ENCODE measurements around the gene PCMTD2.

Gene PCMTD2

DNA sequence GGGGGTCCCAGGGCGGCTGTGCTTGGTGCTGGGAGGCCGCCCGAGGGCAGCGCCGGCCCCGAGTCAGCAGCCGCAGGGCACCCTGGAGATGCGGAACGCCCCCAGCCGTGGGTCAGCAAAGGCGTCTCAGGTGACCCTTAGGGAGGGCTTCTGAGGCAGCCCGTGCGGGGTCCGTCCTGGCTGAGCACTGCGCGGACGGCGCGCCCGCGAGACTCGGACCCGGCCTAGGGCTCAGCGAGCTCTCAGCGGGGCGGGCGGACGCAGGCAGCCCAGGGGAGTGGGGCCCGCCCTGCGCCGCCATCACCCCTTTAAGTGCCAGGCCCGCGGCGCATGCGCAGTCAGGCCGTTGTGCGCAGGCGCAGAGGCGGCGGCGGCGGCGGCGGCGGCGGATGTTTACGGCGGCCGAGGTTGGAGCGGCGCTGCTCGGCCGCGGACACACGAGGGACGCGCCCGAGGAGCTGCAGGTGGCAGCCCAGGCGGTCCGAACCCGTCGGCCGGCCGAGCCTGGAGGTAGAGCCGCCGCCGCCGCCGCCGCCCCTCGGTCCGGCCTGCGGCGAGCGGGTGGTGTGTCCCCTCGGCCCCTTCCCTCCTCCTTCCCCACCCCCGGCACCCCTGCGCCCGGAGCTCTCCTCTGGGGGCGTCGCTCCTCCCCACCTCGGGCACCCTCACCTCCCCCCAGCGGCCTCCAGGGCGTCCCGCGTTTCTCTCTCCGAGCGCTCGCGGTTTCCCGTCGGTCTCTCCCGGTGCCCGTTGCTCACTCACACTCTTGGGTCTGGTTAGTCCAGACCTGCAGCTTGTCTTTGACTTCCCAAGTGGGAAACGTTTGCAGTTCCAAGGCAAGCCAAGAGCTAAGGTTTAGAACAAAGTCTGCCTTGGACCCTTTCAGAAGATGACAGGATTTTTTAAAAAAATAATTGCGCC is at the start of gene PCMTD2:
Gene PCMTD2 (plus strand): TSS at position 388 of the 921 bp plus-strand sequence. CDS start 4,218 bp downstream, outside the sequence.
- peak; percentile 66 to 69 for DNase-seq (ENCODE audit: low read depth in 2 of 2)

DNA sequence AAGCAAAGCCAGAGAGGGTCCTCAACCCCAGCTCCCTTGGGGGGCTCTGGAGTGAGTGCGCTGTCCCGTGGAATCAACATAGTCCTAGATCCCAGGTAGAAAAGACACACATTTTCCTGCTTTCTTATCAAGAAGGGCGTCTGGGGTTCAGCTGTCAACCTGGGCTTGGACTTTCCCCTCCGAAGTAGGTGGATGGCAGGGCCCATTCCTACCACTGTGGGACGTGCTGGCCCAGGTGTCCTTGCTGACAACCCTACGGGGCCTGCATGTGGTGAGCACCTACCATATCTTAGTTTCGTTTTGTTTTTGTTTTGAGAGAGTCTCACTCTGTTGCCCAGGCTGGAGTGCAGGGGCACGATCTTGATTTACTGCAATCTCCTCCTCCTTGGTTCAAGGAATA is 48.9 kb upstream of the PCMTD2 start:
- no peak for DNase-seq (ENCODE audit: low read depth in 2 of 2)

DNA sequence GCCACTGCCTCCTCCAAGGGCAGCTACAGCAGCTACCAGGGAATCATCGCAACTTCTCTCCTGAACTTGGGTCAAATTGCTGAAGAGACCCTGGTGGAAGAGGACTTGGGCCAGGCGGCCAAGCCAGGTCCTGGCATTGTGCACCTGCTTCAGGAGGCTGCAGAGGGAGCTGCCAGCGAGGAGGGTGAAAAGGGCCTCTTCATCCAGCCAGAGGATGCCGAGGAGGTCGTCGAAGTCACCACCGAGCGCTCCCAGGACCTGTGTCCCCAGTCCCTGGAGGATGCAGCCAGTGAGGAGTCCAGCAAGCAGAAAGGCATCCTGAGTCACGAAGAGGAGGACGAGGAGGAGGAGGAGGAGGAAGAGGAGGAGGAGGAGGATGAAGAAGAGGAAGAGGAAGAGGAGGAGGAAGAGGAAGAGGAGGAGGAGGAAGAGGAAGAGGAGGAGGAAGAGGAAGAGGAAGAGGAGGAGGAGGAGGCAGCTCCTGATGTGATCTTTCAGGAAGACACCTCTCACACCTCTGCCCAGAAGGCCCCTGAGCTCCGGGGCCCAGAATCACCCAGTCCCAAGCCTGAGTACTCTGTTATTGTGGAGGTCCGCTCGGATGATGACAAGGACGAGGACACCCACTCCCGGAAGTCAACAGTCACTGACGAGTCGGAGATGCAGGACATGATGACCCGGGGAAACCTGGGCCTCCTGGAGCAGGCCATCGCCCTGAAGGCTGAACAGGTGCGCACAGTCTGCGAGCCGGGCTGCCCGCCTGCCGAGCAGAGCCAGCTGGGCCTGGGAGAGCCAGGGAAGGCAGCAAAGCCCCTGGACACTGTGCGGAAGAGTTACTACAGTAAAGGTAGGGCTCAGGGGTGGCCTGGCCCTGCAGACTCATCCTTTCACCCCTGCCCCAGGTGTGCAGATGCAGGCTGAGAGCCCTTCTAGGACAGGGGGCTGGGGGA is 47.6 kb upstream of the PCMTD2 start:
- no peak for DNase-seq (ENCODE audit: low read depth in 2 of 2)

DNA sequence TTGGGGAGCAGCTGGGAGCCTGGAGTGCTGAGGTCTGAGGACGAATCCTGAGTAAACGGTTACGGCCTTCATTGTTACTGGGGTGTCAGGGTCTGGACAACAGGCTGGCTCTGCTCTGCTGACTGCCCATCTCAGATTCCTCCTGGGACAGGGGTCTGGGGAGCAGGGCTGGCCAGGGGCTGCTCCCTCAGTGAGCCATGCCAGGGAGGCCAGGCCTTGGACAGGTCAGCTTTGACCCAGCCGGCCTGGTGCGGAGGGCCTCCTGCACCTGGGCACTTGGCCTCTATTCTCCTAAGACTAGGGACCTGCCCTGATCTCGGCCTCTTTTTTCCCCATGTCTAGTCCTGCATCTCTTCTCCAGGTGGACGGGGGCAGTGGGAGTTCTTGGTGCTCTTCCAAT is 46.4 kb upstream of the PCMTD2 start:
- DNase-seq (ENCODE audit: low read depth in 2 of 2): no peak

DNA sequence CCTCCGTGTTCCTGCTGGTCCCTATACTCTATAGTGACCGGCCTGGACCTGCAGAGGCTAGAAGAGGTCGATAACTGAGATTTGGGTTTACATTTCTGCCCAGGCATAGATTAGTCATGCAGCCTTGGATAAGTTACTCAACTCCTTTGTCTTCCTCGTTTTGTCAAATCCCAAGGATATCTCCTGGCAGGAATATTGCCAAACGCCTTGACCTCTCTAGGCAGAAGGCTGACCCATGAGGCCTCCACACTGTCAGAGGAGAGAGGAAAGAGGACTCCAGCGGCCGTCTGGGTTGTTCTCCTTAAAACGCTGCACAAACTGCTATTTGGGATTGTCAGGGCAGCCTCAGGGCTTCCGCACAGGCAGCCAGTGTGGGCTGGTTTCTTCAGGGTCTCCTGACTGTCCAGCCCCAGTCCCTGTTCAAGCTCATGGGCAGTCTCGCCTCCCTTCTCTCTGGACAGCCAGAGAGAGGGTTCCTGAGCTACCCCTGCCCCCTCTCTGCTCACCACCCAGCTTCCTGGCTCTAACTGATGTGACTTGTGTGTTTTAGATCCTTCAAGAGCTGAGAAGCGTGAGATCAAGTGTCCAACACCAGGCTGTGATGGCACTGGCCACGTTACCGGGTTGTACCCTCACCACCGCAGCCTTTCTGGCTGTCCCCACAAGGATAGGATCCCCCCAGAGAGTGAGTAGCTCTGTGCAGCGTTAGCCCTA is 44.7 kb upstream of the PCMTD2 start:
- no peak for DNase-seq (ENCODE audit: low read depth in 2 of 2)

DNA sequence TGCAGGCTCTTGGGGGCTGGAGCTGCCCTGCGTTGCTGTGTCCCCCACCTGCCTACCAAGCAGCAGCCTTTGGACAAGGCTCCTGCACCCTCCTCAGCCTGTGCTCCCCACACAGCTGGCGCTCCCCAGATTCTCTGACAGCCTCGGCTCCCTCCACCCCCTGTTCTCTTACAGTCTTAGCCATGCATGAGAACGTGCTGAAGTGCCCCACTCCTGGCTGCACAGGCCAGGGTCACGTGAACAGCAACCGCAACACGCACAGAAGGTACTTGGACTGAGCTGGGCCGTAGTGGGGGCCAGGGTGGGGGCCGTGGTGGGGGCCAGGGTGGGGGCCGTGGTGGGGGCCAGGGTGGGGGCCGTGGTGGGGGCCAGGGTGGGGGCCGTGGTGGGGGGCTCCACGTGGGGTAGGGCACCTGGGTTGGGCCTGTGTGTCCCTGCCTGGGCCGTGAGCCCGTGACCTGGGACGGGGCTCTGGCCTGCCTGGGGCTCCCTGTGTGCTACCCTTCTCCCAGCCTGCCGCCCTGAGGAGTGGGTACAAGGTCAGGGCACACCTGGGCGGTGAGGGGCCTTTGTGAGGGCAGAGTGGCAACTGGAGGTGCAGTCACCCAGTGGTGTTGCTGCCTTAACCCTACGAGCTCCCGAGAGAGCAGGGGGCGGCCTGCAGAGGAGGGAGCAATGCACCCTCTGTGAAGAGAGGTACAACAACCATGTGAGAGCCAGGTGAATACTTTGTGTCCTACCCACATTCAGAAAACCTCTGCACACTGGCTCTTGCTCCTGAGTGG is 43.5 kb upstream of the PCMTD2 start:
- no peak for DNase-seq (ENCODE audit: low read depth in 2 of 2)

DNA sequence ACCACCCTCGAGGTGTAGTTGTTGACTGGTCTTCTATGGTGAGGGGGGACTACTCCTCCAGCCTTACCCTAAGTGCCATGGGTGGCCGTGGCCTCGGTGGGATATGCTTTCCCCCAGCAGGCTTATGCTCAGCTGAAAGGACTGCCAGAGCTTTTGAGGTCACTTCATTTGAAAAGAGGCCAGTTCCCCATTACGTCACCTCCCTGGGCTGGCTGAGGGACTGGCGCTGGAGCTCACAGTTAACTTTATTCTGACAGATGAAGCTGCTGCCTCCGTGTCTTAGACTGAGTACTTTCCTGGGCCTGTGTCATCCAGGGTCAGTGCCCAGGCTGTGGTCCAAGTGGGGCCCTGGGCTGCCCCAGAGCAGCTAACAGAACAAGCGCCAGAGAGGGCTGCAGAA is 42.8 kb upstream of the PCMTD2 start:
- DNase-seq (ENCODE audit: low read depth in 2 of 2): no peak

DNA sequence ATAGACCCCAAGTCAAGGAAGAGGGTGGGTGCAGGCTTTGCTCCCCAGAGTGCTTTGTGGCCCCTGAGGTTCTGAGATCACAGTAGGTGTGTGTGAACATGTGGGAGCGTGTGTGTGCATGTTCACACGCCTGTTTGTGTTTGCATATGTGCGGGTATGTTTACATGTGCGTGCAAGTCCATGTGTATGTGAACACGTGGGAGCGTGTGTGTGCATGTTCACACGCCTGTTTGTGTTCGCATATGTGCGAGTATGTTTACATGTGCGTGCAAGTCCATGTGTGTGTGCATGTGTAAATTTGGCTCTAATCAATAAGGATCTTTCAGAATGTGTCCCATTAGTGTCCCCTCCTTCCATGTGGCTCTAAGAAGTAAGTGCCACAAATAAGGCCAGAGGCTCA is 41.4 kb upstream of the PCMTD2 start:
- no peak for DNase-seq (ENCODE audit: low read depth in 2 of 2)

DNA sequence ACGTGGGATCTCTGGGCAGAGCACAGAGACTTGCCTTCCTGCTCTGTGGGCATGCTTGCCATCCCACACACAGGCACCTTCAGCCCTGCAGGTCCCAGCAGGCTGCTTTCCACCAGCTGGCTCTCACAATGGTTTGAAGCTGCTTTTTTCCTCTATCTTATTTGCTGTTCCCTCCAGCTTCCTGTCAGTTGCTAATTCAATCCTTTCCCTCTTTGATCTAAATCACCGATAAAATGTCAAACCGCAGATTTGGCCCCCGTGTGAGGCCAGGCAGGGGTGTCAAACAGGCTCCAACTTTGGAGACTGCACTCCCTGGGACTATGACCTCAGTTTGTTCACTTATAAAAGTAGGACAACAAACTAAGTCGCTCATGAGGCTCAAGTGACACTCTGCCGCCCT is 40.6 kb upstream of the PCMTD2 start:
- DNase-seq (ENCODE audit: low read depth in 2 of 2): no peak

DNA sequence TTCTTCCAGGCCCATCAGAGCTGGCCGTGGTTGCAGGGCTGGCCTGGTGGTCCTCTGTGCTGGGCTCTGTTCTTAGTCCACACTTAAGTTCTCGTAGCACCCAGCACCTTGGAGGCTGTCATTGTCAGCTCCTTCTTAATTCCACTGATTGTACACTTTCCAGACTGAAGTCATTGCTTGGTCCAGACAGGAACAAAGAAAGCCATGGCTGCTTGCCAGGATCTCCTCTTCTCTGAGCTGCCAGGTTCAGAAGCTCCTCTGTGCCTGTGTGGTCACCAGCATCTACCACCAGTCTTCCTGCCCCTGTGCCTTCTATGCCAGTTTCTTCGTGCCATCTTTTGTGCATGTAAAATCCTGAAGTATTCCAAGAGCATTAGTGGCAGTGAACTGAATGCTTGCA is 39.5 kb upstream of the PCMTD2 start:
- no peak for DNase-seq (ENCODE audit: low read depth in 2 of 2)

DNA sequence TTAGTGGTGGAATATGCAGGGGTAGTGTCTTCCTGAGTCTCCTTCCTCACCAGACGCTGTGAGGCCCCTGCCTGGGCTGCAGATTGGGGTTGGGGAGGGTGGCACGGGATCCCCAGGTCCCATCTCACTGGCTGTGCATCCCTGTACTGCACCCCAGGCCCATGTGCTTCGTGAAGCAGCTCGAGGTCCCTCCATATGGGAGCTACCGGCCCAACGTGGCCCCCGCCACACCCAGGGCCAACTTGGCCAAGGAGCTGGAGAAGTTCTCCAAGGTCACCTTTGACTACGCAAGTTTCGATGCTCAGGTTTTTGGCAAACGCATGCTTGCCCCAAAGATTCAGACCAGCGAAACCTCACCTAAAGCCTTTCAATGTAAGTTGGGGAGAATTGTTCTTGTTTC is 38.6 kb upstream of the PCMTD2 start:
- no peak for DNase-seq (ENCODE audit: low read depth in 2 of 2)

DNA sequence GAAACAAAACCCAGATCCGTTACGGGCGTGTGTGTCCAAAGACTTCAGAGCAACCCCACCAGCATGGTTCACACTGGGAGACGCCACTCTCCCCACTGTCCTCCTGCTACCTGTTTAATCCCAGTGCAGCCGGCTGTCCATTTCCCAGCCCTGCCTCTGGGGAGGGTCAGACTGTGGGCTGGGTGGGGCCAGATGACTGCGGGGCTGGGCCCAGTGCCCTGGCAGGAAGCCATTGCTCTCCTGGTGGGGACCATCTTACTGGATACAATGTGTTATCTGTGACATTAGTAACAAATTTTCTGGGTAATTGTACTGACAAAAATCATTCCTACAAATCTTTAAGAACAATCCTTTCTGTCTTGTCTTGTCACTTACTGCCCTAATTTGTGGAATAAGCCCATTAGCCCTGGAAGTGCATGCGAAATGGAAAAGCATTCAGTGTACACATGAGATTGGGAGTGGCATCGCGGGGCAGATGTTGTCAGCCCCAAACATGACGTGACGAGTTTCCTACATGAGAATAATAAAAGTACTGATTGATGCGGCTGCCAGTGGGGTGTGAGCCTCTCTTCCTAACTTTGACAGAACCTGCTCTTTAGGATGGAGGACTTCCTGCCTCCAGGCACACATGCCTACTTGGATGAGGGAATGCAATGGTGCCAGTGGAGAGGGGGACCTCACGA is 37.9 kb upstream of the PCMTD2 start:
- DNase-seq (ENCODE audit: low read depth in 2 of 2): no peak

DNA sequence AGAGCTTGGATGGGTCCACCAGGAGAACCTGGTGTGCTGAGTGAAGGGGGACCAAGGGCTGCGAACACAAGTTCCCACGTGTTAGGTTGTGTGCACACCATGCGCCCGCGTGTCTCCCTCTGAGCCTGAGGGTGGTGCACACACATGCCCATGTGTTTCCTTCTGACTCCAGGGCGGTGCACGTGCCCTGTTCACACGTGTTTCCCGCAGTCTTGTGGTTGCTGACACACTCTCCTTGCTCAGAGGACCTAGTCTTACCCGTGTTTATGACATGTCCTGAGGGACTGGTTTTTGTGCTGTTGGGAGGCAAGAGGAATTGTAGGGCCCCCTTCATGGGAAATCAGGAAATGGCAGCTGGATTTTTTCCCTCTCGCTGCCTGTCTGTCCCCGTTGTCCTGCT is 36.3 kb upstream of the PCMTD2 start:
- no peak for DNase-seq (ENCODE audit: low read depth in 2 of 2)

DNA sequence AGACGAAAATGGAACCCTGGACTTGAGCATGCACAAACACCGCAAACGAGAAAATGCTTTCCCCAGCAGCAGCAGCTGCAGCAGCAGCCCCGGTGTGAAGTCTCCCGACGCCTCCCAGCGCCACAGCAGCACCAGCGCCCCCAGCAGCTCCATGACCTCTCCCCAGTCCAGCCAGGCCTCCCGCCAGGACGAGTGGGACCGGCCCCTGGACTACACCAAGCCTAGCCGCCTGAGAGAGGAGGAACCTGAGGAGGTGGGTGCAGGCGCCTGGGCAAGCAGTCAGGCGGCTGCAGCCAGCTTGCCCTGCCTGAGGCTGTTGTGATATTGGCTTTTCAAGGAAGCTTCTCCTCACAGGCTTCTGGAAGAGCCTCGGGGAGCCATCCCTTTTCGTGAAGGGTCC is 35.8 kb upstream of the PCMTD2 start:
- no peak for DNase-seq (ENCODE audit: low read depth in 2 of 2)

DNA sequence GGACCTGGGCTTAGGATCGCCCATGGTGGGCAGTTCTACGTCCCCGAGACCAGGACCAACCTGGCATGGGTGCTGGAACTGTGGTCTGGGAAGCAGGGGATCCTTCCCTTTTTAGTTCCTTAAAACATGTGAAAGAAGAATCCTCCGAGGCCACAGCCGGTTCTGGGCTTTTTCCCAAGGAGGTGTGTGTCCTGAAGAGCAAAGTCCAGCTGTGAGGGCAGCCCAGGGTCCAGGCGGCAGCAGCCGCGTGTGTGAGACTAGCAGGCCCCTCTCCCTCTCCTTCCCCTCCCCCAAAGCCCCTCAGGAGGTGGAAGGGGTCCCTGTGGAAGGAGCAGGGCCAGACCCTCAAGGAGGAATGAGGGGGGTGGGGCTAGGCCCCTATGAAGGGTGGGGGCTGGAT is 35.1 kb upstream of the PCMTD2 start:
- DNase-seq (ENCODE audit: low read depth in 2 of 2): no peak

DNA sequence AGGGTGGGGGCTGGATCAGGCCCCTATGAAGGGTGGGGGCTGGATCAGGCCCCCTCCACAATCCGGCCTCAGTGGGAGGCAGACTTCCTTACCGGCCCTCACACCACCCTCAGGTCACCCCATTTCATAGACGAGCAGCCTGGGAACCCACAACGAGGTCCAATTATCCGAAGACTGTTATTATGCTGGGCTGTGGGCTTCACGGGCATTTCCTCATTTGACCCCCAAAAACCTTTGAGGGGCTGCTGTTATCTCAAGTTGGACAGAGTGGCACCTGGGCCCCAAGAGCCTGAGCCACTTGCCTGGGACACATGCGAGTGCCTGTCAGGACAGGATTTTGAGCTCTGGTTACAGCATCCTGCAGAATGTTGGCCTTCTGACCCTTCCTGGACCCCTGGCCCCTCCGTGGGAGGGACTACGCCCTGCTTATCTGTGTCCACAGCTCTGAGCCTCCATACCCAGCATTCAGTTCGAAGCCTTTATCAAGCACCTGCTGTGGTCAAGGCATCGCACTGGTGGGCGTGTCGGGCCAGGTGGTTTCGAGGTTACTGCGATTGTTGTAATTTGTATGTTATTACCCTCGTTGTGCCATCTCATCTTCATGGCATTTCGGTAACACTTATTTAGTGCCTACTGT is 34.5 kb upstream of the PCMTD2 start:
- no peak for DNase-seq (ENCODE audit: low read depth in 2 of 2)

DNA sequence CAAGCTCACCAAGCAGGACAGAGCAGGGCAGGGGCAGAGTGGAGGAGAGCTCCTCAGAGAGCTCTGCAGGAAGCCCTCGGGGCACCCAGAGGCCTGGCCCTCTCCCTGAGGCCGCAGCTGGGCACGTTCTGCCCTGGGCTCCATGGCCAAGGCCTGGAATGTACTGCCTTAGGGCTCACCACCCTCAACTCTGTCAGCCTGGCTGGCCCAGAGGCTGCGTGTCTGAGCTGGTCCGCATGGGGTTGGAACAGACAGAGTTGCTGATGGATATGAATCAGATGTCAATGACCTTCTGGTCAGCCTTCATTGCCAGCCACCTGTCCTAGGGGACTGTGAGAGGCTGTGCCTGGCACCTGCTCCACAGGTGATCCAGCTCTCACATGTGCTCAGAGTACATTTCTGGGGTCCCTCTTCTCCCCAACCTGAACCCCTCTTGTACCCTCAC is 33.2 kb upstream of the PCMTD2 start:
- DNase-seq (ENCODE audit: low read depth in 2 of 2): no peak

DNA sequence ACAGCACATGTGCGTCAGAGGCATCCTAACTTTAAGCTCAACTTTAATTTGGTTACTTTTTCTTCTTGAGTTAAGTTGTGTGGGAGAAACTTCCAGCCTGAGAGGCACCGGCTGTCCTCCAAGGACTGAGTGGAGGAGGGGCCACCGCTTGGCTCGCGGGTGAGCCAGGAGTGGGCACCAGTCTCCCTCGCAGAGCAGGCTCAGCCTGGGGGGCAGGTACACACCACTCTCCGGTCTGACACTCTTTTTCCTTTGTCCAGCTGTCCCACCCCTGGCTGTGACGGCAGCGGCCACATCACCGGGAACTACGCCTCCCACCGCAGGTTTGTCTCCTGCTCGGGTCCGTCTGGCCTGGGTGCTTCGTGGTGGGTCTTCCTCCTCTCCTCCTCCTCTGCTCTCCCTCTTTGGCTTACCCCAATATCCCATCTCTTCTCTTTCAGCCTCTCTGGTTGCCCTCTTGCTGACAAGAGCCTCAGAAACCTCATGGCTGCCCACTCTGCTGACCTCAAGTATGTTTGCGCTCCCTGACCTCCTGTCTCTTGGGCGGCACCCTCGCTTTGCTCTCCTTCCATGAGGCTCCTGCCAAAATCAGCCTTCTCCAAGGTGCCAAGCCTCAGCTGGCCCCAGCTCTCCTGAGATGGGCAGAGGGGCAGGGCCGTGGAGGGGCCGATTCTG is 32.6 kb upstream of the PCMTD2 start:
- DNase-seq (ENCODE audit: low read depth in 2 of 2): no peak

DNA sequence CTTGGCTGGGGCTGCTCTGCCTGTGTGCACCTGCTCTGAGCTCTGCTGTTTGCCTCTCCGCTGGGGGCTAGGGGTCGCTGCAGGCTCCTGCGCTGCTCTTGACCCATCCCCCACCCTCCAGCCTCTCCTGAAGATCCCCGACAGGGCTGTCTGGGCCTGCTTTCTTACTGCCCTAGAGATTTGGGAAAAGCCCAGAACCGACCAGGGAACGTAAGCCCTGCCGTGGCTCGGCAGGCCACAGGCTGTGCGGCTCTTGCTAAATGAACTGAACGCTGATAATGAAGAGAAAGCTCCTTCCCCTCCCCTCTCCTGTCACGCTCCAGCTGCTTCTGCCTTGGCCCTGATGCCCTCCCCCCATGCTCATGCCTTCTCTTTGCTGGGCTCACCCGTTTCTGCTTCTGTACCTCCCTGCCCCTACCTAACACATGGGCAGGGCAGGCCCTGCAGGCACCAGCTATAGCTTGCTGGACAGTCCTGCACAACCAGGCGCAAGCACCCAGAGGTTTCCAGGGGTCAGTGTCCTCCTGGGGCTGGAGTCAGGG is 32.0 kb upstream of the PCMTD2 start:
- DNase-seq (ENCODE audit: low read depth in 2 of 2): no peak
